ENCODE data around the gene CNPY1. TPM values are rescaled to one million over a fixed set of nuclear protein-coding genes. Genes with fewer than 3 reads are reported as not detected.

The CNPY1 gene
- total RNA-seq, 1 donor from 2014 or later: not detected

- peaks cover 78% of the 10 kb centered on the region for H3K27me3 Mint-ChIP-seq (ENCODE audit: low read depth, unreplicated experiment)
- TF ChIP-seq CTCF (IDR thresholded peaks at IDR 0.05; ENCODE audit: insufficient read depth, low read depth, low read length): no peak
- no peak for TF ChIP-seq EZH2 (IDR thresholded peaks at IDR 0.05; ENCODE audit: insufficient read depth, low read length)
- H4K20me1 ChIP-seq (ENCODE audit: insufficient read depth, low read length): no peaks in the 10 kb centered on the region
- FAIRE-seq (no peak), DNase-seq (ENCODE audit: low read depth) (no peak)
- no peak overlapping the region for H3K27ac ChIP-seq (ENCODE audit: low read depth, low read length)
- no peaks in the 10 kb centered on the region for H3K36me3 ChIP-seq (ENCODE audit: insufficient read depth, low read length)
- no peaks in the 10 kb centered on the region for H3K9me3 ChIP-seq (ENCODE audit: insufficient read depth, low read depth, low read length)
- no peaks in the 10 kb centered on the region for H3K9me3 Mint-ChIP-seq (ENCODE audit: unreplicated experiment)
- peaks cover 2% of the 10 kb centered on the region for H3K4me1 Mint-ChIP-seq (ENCODE audit: low read depth, unreplicated experiment)
- no peak overlapping the region for H3K9ac ChIP-seq (ENCODE audit: low read length)
- H2AFZ ChIP-seq (ENCODE audit: low read depth, low read length): no peak overlapping the region
- no peak overlapping the region for H3K4me2 ChIP-seq (ENCODE audit: low read length)
- H3K4me3 Mint-ChIP-seq (ENCODE audit: unreplicated experiment): no peak overlapping the region
- H3K79me2 ChIP-seq (ENCODE audit: insufficient read depth, low read length): no peaks in the 10 kb centered on the region
- H3K4me1 ChIP-seq (ENCODE audit: insufficient read depth, low read length): no peaks in the 10 kb centered on the region
- H3K36me3 Mint-ChIP-seq (ENCODE audit: low read depth, unreplicated experiment): no peaks in the 10 kb centered on the region
- no peak overlapping the region for H3K27ac Mint-ChIP-seq (ENCODE audit: unreplicated experiment)
- H3K27me3 ChIP-seq (ENCODE audit: insufficient read depth, low read length): peaks cover 13% of the 10 kb centered on the region
- H3K4me3 ChIP-seq (ENCODE audit: insufficient read depth, low read depth, low read length): no peak overlapping the region
Measured at GRCh38 chr7:155581107-155581830, 34.9 kb upstream of the CNPY1 start.

GRCh38 chr7:155580367-155580766 lies 34.0 kb upstream of the CNPY1 start:
- Histone ChIP-seq H3K9me3 (ENCODE audit: insufficient read depth, low read depth, low read length) (no peaks in the 10 kb centered on the region), H3K9ac (ENCODE audit: low read length) (no peak overlapping the region), H2AFZ (ENCODE audit: low read depth, low read length) (no peak overlapping the region), H3K36me3 (ENCODE audit: insufficient read depth, low read length) (no peaks in the 10 kb centered on the region), H3K27me3 (ENCODE audit: insufficient read depth, low read length) (peaks cover 13% of the 10 kb centered on the region), H3K4me3 (ENCODE audit: insufficient read depth, low read depth, low read length) (no peak overlapping the region), H3K79me2 (ENCODE audit: insufficient read depth, low read length) (no peaks in the 10 kb centered on the region), H3K4me2 (ENCODE audit: low read length) (no peak overlapping the region), H3K27ac (ENCODE audit: low read depth, low read length) (no peak overlapping the region), H3K4me1 (ENCODE audit: insufficient read depth, low read length) (no peaks in the 10 kb centered on the region), H4K20me1 (ENCODE audit: insufficient read depth, low read length) (no peaks in the 10 kb centered on the region)
- Mint-ChIP-seq H3K36me3 (ENCODE audit: low read depth, unreplicated experiment) (no peaks in the 10 kb centered on the region), H3K9me3 (ENCODE audit: unreplicated experiment) (no peaks in the 10 kb centered on the region), H3K4me3 (ENCODE audit: unreplicated experiment) (no peak overlapping the region), H3K27me3 (ENCODE audit: low read depth, unreplicated experiment) (peaks cover 71% of the 10 kb centered on the region), H3K27ac (ENCODE audit: unreplicated experiment) (no peak overlapping the region), H3K4me1 (ENCODE audit: low read depth, unreplicated experiment) (peaks cover 2% of the 10 kb centered on the region)
- FAIRE-seq (no peak), DNase-seq (ENCODE audit: low read depth) (no peak)
- TF ChIP-seq EZH2 (IDR thresholded peaks at IDR 0.05; ENCODE audit: insufficient read depth, low read length): no peak
- no peak for TF ChIP-seq CTCF (IDR thresholded peaks at IDR 0.05; ENCODE audit: insufficient read depth, low read depth, low read length)

- no peaks in the 10 kb centered on the region for H3K79me2 ChIP-seq (ENCODE audit: insufficient read depth, low read length)
- no peak overlapping the region for H3K4me2 ChIP-seq (ENCODE audit: low read length)
- Mint-ChIP-seq H3K36me3 (ENCODE audit: low read depth, unreplicated experiment) (no peaks in the 10 kb centered on the region), H3K27ac (ENCODE audit: unreplicated experiment) (no peak overlapping the region), H3K4me3 (ENCODE audit: unreplicated experiment) (no peak overlapping the region), H3K9me3 (ENCODE audit: unreplicated experiment) (no peaks in the 10 kb centered on the region), H3K4me1 (ENCODE audit: low read depth, unreplicated experiment) (peaks cover 2% of the 10 kb centered on the region), H3K27me3 (ENCODE audit: low read depth, unreplicated experiment) (peaks cover 65% of the 10 kb centered on the region)
- H3K9me3 ChIP-seq (ENCODE audit: insufficient read depth, low read depth, low read length): no peaks in the 10 kb centered on the region
- TF ChIP-seq CTCF (IDR thresholded peaks at IDR 0.05; ENCODE audit: insufficient read depth, low read depth, low read length) (no peak), EZH2 (IDR thresholded peaks at IDR 0.05; ENCODE audit: insufficient read depth, low read length) (no peak)
- no peak for FAIRE-seq
- no peak overlapping the region for H3K27ac ChIP-seq (ENCODE audit: low read depth, low read length)
- H3K27me3 ChIP-seq (ENCODE audit: insufficient read depth, low read length): peaks cover 13% of the 10 kb centered on the region
- no peaks in the 10 kb centered on the region for H4K20me1 ChIP-seq (ENCODE audit: insufficient read depth, low read length)
- H3K36me3 ChIP-seq (ENCODE audit: insufficient read depth, low read length): no peaks in the 10 kb centered on the region
- no peak for DNase-seq (ENCODE audit: low read depth)
- H3K4me3 ChIP-seq (ENCODE audit: insufficient read depth, low read depth, low read length): no peak overlapping the region
- H3K4me1 ChIP-seq (ENCODE audit: insufficient read depth, low read length): no peaks in the 10 kb centered on the region
- H3K9ac ChIP-seq (ENCODE audit: low read length): no peak overlapping the region
- H2AFZ ChIP-seq (ENCODE audit: low read depth, low read length): no peak overlapping the region
Measured at GRCh38 chr7:155579565-155579964, 33.2 kb upstream of the CNPY1 start.
